ENCODE results near the gene RAB1A.

DNA sequence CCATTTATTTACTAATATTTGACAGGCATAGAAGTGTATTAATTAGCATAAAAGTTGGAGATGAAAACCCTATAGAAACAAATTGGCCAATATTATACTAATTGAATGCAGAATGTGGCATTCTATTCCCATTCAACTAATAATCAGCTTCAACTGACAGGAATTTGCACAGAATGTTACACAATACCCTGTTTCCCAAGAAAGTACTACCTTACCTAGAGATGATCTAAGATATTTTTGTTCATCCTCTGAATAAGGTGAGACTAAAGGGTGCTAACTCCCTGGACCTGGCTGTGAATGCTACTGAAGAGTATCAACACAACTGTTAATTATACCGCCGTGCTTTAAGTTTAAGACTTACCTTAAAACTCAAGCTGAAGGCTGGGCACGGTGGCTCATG lies 44.8 kb downstream of the RAB1A start:
- TF ChIP-seq CTCF (IDR thresholded peaks at IDR 0.05) = no peak
- TF ChIP-seq POLR2A (IDR thresholded peaks at IDR 0.05) = no peak
